ENCODE results near the gene FNDC3B.

DNA sequence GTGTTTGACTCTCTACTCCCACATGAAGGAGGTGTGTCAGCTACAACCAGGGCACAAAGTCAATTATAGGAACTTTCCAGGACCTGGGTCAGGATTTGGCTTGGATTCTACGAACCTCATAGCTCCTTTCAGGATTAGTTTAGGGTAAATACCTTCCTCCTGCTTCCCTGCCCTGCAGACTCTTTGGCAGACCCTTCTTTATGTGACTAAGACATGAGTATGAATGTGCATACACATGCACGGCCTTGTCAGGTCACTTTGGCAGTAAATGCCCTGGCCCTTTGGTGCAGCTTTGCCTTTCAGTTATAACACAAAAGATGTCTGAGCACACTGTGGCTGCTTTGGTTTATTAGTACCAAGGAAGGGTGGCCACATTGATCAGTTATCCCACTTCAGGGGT lies 340.0 kb downstream of the FNDC3B start:
- TF ChIP-seq GATA3 (IDR thresholded peaks at IDR 0.05; ENCODE audit: low read depth, low read length) (no peak), GATA2 (IDR thresholded peaks at IDR 0.05; ENCODE audit: low read depth, low read length) (no peak)
